Thoracic aorta (tissue), 2 donors: ENCODE data around the gene HMGCS2. TPM values are rescaled to one million over a fixed set of nuclear protein-coding genes. Genes with fewer than 3 reads are reported as not detected.

Experiments
- ATAC-seq: fragments of 150-250 bp; one replicate; pipeline ENCODE4 v1.8.0; 2017; ENCODE audit warnings: low read depth; ENCODE audit not compliant: insufficient number of reproducible peaks, low FRiP score
- DNase-seq: peaks from one replicate; pipeline ENCODE4 v3.0.0-alpha.2; 2020; ENCODE audit warnings: low spot score
- H3K27ac ChIP-seq, 2 donors: fragments of 200-600 bp; sonication (generic); 1 replicate in 1 of 2; 2 replicates in 1 of 2; pipeline ENCODE4 v1.5.1; 2016; ENCODE audit warnings: mild to moderate bottlenecking in 2 of 2, moderate library complexity in 2 of 2
- H3K27me3 ChIP-seq: fragments of 200-600 bp; sonication (generic); replicated peaks from 2 replicates; pipeline ENCODE4 v1.6.0; 2016; ENCODE audit warnings: mild to moderate bottlenecking; ENCODE audit not compliant: insufficient read depth
- H3K36me3 ChIP-seq: fragments of 200-600 bp; sonication (generic); one replicate; pipeline ENCODE4 v1.5.1; 2016
- H3K4me1 ChIP-seq, 2 donors: fragments of 200-600 bp; sonication (generic); 1 replicate in 1 of 2; 2 replicates in 1 of 2; pipeline versions ENCODE4 v1.5.1 to v1.6.0; 2016; ENCODE audit warnings: low read depth in 2 of 2, mild to moderate bottlenecking in 1 of 2; ENCODE audit not compliant: control insufficient read depth in 1 of 2
- H3K4me3 ChIP-seq: fragments of 200-600 bp; sonication (generic); 2 replicates; pipeline ENCODE4 v1.5.1; 2016; ENCODE audit warnings: mild to moderate bottlenecking
- H3K9me3 ChIP-seq: fragments of 200-600 bp; sonication (generic); 2 replicates; pipeline ENCODE4 v1.5.1; 2016
- CTCF ChIP-seq: fragments of 200-600 bp; sonication (generic); IDR thresholded peaks from one replicate; pipeline ENCODE4 v1.5.1; 2019; ENCODE audit warnings: antibody characterized with exemption
- total RNA-seq, 2 donors: library from RNA; depleted of rRNA; stranded (reverse); fragments of >200 nt; gene quantifications; one replicate each; pipeline versions ENCODE4 v1.1.0 to v1.2.3, GENCODE V29; 2016

Gene HMGCS2
- total RNA-seq, 2 donors from 2014 or later: 1.8 TPM; not detected in 1

GRCh38 chr1:119762953-119763352 lies 5.8 kb downstream of the HMGCS2 start:
- Histone ChIP-seq H3K27ac (no peak overlapping the region), H3K27me3 (no peaks in the 10 kb centered on the region), H3K36me3 (no peaks in the 10 kb centered on the region), H3K4me3 (no peak overlapping the region), H3K4me1 (no peaks in the 10 kb centered on the region), H3K9me3 (no peaks in the 10 kb centered on the region)
- ATAC-seq (no peak), DNase-seq (no peak)
- TF ChIP-seq CTCF: no peak

- no peak for ATAC-seq
- no peak overlapping the region for H3K27ac ChIP-seq
- H3K9me3 ChIP-seq: no peaks in the 10 kb centered on the region
- H3K27me3 ChIP-seq: no peaks in the 10 kb centered on the region
- no peaks in the 10 kb centered on the region for H3K36me3 ChIP-seq
- no peak for DNase-seq
- no peak overlapping the region for H3K4me3 ChIP-seq
- no peaks in the 10 kb centered on the region for H3K4me1 ChIP-seq
- no peak for TF ChIP-seq CTCF
These were observed 6.3 kb downstream of the HMGCS2 start for GRCh38 chr1:119762409-119762808.

- Histone ChIP-seq H3K4me3 (no peak overlapping the region), H3K9me3 (no peaks in the 10 kb centered on the region), H3K4me1 (no peaks in the 10 kb centered on the region), H3K27ac (no peak overlapping the region), H3K36me3 (no peaks in the 10 kb centered on the region), H3K27me3 (no peaks in the 10 kb centered on the region)
- DNase-seq: no peak
- TF ChIP-seq CTCF: no peak
- ATAC-seq: no peak
These were observed 10.1 kb downstream of the HMGCS2 start for GRCh38 chr1:119758584-119758983.

- no peaks in the 10 kb centered on the region for H3K36me3 ChIP-seq
- no peaks in the 10 kb centered on the region for H3K27me3 ChIP-seq
- no peak overlapping the region for H3K27ac ChIP-seq
- TF ChIP-seq CTCF: no peak
- H3K4me3 ChIP-seq: no peak overlapping the region
- DNase-seq: no peak
- ATAC-seq: no peak
- H3K9me3 ChIP-seq: no peaks in the 10 kb centered on the region
- H3K4me1 ChIP-seq: no peaks in the 10 kb centered on the region
These were observed 16.1 kb downstream of the HMGCS2 start for GRCh38 chr1:119752592-119752991.

GRCh38 chr1:119748040-119748439 lies 20.7 kb downstream of the HMGCS2 start:
- H3K27ac ChIP-seq: no peak overlapping the region
- no peaks in the 10 kb centered on the region for H3K27me3 ChIP-seq
- DNase-seq: no peak
- TF ChIP-seq CTCF: no peak
- no peak overlapping the region for H3K4me3 ChIP-seq
- no peaks in the 10 kb centered on the region for H3K9me3 ChIP-seq
- no peak for ATAC-seq
- H3K36me3 ChIP-seq: no peaks in the 10 kb centered on the region
- H3K4me1 ChIP-seq: peaks cover 0 to 13% of the 10 kb centered on the region in 2 donors
